Transverse colon (tissue), 4 donors: ENCODE results near the gene CSTA.

ENCODE experiments used
- POLR2AphosphoS5 ChIP-seq, 3 donors: sonication (generic); formaldehyde crosslinking; IDR thresholded peaks; one replicate each; pipeline ENCODE4 v1.6.1; 2016; ENCODE audit warnings: antibody characterized with exemption in 3 of 3
- TF ChIP-seq, protein P1 (sequence below), 5 experiments: fragments of 200-600 bp in 3 of 5; fragments of 450-650 bp in 2 of 5; sonication (generic) in 3 of 5; IDR thresholded peaks; 1 replicate in 2 of 5; 2 replicates in 3 of 5; pipeline ENCODE4 v1.5.1; 2016 to 2017; ENCODE audit warnings: antibody characterized with exemption in 5 of 5, inconsistent platforms in 3 of 5, mild to moderate bottlenecking in 2 of 5, moderate library complexity in 1 of 5

DNA sequence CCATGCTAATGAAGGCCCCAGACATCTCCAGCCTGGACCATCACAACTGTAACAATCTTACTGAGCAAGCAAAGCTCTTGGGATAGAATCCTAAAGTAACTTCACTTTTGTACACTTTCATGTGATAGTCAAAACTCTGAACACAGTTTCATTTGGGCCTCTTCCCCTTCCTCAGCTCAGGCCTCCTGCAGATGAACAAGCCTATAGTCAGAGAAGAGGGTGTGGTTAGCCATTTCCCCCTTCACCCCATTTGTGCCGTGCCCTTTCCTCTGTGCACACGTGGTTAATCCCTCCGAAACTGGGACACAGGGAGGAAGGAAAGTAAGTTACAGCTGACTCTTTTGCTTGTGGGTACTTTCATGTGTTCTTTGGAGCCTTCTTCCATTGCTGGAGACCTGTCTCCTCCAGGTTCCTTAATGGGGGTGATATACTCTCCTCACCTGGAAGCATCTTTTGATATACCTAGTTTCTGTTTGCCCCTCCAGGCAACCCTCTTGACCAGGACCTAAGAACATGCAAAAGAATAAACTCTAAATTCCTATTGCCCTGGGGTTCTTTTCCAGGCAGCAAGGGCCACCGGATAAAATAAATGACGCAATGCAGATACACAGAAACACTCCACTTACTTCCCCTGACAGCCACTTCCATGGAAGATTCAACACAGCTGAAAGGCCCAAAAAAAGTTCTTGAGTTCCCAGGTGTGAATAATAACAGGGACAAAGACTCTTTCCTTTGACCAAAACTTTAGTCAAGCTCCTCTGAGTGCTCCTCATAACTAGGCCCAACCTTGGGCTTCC lies 29.6 kb upstream of the CSTA start:
- TF ChIP-seq, protein P1, sequence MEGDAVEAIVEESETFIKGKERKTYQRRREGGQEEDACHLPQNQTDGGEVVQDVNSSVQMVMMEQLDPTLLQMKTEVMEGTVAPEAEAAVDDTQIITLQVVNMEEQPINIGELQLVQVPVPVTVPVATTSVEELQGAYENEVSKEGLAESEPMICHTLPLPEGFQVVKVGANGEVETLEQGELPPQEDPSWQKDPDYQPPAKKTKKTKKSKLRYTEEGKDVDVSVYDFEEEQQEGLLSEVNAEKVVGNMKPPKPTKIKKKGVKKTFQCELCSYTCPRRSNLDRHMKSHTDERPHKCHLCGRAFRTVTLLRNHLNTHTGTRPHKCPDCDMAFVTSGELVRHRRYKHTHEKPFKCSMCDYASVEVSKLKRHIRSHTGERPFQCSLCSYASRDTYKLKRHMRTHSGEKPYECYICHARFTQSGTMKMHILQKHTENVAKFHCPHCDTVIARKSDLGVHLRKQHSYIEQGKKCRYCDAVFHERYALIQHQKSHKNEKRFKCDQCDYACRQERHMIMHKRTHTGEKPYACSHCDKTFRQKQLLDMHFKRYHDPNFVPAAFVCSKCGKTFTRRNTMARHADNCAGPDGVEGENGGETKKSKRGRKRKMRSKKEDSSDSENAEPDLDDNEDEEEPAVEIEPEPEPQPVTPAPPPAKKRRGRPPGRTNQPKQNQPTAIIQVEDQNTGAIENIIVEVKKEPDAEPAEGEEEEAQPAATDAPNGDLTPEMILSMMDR (IDR thresholded peaks at IDR 0.05): no peak
- no peak for TF ChIP-seq POLR2AphosphoS5 (IDR thresholded peaks at IDR 0.05)
